ENCODE measurements around the gene CSPG5. TPM values are rescaled to one million over a fixed set of nuclear protein-coding genes. Genes with fewer than 3 reads are reported as not detected.

The CSPG5 gene, protein sequence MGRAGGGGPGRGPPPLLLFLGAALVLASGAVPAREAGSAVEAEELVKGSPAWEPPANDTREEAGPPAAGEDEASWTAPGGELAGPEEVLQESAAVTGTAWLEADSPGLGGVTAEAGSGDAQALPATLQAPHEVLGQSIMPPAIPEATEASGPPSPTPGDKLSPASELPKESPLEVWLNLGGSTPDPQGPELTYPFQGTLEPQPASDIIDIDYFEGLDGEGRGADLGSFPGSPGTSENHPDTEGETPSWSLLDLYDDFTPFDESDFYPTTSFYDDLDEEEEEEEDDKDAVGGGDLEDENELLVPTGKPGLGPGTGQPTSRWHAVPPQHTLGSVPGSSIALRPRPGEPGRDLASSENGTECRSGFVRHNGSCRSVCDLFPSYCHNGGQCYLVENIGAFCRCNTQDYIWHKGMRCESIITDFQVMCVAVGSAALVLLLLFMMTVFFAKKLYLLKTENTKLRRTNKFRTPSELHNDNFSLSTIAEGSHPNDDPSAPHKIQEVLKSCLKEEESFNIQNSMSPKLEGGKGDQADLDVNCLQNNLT
- total RNA-seq, result 0.09 TPM
- polyA plus RNA-seq, result 0.25 TPM
- long read RNA-seq, donor 1, result 0 reads
- long read RNA-seq, donor 2, result 0 reads
- long read RNA-seq, donor 3, result 0 reads
- long read RNA-seq, donor 4, result 0 reads
- long read RNA-seq, donor 5, result 0 reads
- long read RNA-seq, donor 6, result 0 reads
- long read RNA-seq, donor 7, result 0 reads
- long read RNA-seq, donor 8, result 0 reads
- long read RNA-seq, donor 9, result 0 reads
- long read RNA-seq, donor 10, result 0 reads

DNA sequence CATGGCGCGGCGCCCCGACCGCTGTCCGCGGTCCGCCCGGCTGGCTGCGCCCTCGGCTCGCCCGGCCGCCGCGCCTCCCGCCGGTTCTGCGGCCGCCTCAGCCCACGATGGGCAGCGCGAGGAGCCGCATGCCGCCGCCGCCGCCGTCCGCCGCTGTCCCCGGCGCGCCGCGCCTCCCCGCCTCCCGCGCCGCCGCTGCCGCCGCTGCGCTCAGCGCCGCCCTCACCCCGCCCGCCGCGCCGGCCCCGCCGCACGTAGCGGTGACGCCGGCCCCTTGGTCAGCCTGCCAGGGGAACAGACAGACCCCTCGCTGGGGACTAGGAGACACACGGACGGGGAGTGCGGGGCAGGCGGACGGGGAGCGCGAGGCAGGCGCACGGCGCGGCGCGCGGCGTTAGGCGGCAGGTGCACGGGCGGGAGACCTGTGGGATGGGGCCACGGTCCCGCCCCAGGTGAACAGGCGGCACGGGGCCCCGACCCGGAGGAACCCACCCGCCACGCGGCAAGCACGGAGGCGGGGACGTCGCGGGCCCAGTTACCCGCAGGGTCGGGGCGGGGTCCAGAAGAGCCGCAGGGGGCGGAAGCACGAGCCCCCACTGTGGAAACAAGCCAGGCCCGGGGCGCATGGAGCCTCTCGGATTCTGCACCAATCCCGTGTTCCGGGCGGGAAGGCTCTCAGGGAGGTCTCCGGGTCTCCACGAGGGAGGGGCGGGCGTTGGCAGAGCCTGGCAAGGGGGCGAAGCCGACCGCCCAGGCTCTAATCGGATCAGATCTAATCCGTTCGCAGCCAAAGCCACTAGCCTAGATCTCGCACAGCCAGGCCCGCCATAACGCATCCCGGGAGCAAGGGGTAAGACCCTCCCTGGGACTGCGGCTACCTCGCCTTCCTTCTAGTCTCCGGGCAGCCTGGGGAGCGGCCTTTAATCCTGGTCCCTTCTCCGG, at the start of gene CSPG5:
Gene CSPG5 (minus strand): TSS at position 175 of the 942 bp plus-strand sequence. CDS start 172 bp downstream, at position 3.
- H3K27ac ChIP-seq (ENCODE audit: low read depth in 1 of 2, low read length in 1 of 2), result no peak within 1 kb of the TSS
- H3K4me3 ChIP-seq (ENCODE audit: low read length in 2 of 2), result peak within 1 kb of the TSS in 1 of 2 donors; percentile 67
- peaks cover 43 to 72% of the 10 kb centered on the region in 2 donors for H3K27me3 ChIP-seq (ENCODE audit: control insufficient read depth in 2 of 2, insufficient read depth in 1 of 2, low read length in 1 of 2)
- 5% methylated on average over 121 of the region's 121 CpGs for WGBS
- peaks cover 6 to 17% of the 10 kb centered on the region in 2 donors for H3K4me1 ChIP-seq (ENCODE audit: control insufficient read depth in 2 of 2, insufficient read depth in 2 of 2, low read length in 2 of 2)
- H3K9me3 ChIP-seq (ENCODE audit: control insufficient read depth in 2 of 2, insufficient read depth in 1 of 2, low read length in 1 of 2), result peaks cover 0 to 5% of the 10 kb centered on the region in 2 donors
- DNase-seq (ENCODE audit: low read depth in 6 of 9, low spot score in 9 of 9), result peak in 1 of 9 donors; percentile 15
- no peaks in the 10 kb centered on the region for H3K36me3 ChIP-seq (ENCODE audit: control insufficient read depth in 2 of 2, insufficient read depth in 2 of 2, low read length in 1 of 2)

DNA sequence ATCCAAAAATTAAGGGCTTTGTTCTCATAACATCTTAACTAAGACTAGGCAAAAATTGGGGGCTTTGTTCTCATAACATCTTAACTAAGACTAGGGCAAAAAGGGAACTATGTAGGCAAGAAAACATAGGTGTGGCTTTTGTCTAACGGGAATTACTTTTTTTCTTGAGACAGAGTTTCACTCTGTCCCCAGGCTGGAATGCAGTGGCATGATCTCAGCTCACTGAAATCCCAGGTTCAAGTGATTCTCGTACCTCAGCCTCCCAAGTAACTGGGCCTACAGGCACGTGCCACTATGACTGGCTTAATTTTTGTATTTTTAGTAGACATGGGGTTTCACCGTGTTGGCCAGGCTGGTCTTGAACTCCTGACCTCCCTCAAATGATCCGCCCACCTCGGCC, 49.8 kb upstream of the CSPG5 start:
- WGBS, result 98% methylated on average over 6 of the region's 6 CpGs
- H3K4me1 ChIP-seq (ENCODE audit: control insufficient read depth in 2 of 2, insufficient read depth in 2 of 2, low read length in 2 of 2), result no peaks in the 10 kb centered on the region
- no peak for DNase-seq (ENCODE audit: low read depth in 6 of 9, low spot score in 9 of 9)
- H3K9me3 ChIP-seq (ENCODE audit: control insufficient read depth in 2 of 2, insufficient read depth in 1 of 2, low read length in 1 of 2), result no peaks in the 10 kb centered on the region
- H3K36me3 ChIP-seq (ENCODE audit: control insufficient read depth in 2 of 2, insufficient read depth in 2 of 2, low read length in 1 of 2), result peaks cover 36 to 80% of the 10 kb centered on the region in 2 donors
- no peak overlapping the region for H3K27ac ChIP-seq (ENCODE audit: low read depth in 1 of 2, low read length in 1 of 2)
- H3K4me3 ChIP-seq (ENCODE audit: low read length in 2 of 2), result no peak overlapping the region
- no peaks in the 10 kb centered on the region for H3K27me3 ChIP-seq (ENCODE audit: control insufficient read depth in 2 of 2, insufficient read depth in 1 of 2, low read length in 1 of 2)

DNA sequence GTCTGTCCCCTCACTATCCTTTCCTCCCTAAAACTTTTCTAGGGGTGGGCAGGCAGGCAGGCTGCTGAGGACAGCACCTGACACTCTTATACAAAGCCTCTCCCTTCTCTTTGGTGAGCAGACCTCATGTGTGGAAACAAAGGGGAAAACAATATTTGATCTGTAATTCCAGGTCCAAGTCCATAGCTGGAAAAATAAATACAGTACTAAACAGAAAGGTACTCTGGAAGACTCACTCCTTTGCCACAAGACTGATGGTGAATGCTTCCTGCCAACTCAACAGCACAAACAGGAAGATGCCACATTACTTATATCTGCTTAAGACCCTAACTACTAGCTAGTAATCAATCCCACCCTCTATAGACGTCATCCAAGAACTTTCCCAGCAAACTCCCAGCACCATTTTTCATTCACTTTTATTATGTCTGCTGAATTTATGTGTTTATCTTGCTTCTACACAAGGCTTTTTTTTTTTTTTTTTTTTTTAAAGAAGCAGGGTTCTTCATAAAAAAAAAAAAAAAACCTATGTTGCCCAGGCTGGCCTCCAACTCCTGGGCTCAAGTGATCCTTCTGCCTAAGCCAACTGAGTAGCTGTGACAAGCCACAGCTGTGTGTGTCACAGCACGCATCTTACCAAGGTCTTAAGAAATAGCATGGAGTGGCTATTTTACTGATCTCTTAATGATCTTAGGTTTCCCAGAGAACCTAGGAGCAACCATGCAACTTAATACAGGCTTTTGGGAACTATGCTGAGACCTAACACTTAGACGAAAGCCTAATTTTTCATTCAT, 44.2 kb upstream of the CSPG5 start:
- Histone ChIP-seq H3K4me1 (ENCODE audit: control insufficient read depth in 2 of 2, insufficient read depth in 2 of 2, low read length in 2 of 2) (no peaks in the 10 kb centered on the region), H3K4me3 (ENCODE audit: low read length in 2 of 2) (no peak overlapping the region), H3K36me3 (ENCODE audit: control insufficient read depth in 2 of 2, insufficient read depth in 2 of 2, low read length in 1 of 2) (peaks cover 44 to 82% of the 10 kb centered on the region in 2 donors), H3K27me3 (ENCODE audit: control insufficient read depth in 2 of 2, insufficient read depth in 1 of 2, low read length in 1 of 2) (no peaks in the 10 kb centered on the region), H3K27ac (ENCODE audit: low read depth in 1 of 2, low read length in 1 of 2) (no peak overlapping the region), H3K9me3 (ENCODE audit: control insufficient read depth in 2 of 2, insufficient read depth in 1 of 2, low read length in 1 of 2) (no peaks in the 10 kb centered on the region)
- WGBS, result 98% methylated on average over 3 of the region's 3 CpGs
- DNase-seq (ENCODE audit: low read depth in 6 of 9, low spot score in 9 of 9), result no peak

DNA sequence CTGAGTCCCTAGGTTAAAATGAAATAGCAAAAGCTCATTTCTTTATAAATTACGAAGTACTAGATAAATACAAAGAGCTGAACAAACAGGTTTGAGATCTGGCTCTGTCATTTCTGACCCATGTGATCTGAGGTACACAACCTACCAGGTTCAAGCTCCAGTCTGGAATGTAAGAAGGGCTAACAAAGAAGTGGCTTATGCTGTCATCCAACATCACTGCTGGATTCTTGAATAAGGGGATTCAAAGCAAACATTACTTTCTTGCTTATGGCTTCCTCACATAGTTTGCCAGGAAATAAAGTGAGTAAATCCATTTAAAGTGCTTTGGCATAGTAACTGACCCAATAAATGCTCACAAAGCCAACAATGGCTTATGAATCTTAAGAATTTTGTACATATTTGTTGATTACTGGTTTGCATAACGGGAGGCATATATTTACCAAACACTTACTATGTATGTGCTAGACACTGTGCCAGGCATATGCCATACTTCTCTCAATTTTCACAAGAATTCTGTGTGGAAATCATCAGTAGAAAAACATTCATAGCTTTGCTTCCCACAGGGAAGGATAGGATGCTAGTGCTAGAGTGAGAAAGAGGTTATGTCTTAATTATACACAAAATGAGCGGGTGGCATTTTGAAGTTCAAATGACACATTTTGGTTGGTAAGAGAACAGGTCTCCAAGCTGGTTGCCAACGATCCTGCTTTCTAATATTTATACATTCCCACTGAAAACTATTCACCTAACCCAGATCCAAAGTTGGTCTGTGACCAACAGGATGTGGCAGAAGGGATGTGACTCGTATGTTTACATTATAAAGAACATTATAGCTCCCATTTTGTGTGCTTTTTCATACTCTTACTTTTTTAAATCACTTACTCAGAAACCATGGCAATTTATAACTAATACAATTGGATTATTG, 38.7 kb upstream of the CSPG5 start:
- Histone ChIP-seq H3K27ac (ENCODE audit: low read depth in 1 of 2, low read length in 1 of 2) (no peak overlapping the region), H3K4me1 (ENCODE audit: control insufficient read depth in 2 of 2, insufficient read depth in 2 of 2, low read length in 2 of 2) (peaks cover 3 to 19% of the 10 kb centered on the region in 2 donors), H3K4me3 (ENCODE audit: low read length in 2 of 2) (no peak overlapping the region), H3K36me3 (ENCODE audit: control insufficient read depth in 2 of 2, insufficient read depth in 2 of 2, low read length in 1 of 2) (peaks cover 41 to 78% of the 10 kb centered on the region in 2 donors), H3K27me3 (ENCODE audit: control insufficient read depth in 2 of 2, insufficient read depth in 1 of 2, low read length in 1 of 2) (no peaks in the 10 kb centered on the region), H3K9me3 (ENCODE audit: control insufficient read depth in 2 of 2, insufficient read depth in 1 of 2, low read length in 1 of 2) (no peaks in the 10 kb centered on the region)
- 87% methylated on average over 5 of the region's 5 CpGs for WGBS
- DNase-seq (ENCODE audit: low read depth in 6 of 9, low spot score in 9 of 9), result no peak

DNA sequence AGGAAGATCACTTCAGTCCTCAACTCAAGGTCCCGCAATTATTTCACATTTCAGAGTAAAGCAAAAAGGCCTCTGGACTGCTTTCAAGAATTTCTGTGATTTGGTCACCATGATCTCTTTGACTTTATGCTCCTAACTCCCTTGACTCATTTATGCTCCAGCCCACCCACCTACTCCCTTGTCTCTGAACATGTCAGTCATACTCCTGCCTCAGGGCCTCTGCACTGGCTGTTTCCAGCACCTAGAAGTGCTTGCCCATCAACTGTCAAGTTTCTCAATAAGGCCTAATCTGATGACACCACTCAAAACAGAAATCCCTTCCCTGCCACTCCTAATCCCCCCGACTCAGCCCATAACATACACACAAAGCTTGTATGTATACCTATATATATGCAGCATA, 36.1 kb upstream of the CSPG5 start:
- DNase-seq (ENCODE audit: low read depth in 6 of 9, low spot score in 9 of 9), result no peak
- Histone ChIP-seq H3K27ac (ENCODE audit: low read depth in 1 of 2, low read length in 1 of 2) (peak overlapping the region in 1 of 2 donors; percentile 88), H3K36me3 (ENCODE audit: control insufficient read depth in 2 of 2, insufficient read depth in 2 of 2, low read length in 1 of 2) (peaks cover 43 to 75% of the 10 kb centered on the region in 2 donors), H3K9me3 (ENCODE audit: control insufficient read depth in 2 of 2, insufficient read depth in 1 of 2, low read length in 1 of 2) (no peaks in the 10 kb centered on the region), H3K4me1 (ENCODE audit: control insufficient read depth in 2 of 2, insufficient read depth in 2 of 2, low read length in 2 of 2) (peaks cover 3 to 20% of the 10 kb centered on the region in 2 donors), H3K27me3 (ENCODE audit: control insufficient read depth in 2 of 2, insufficient read depth in 1 of 2, low read length in 1 of 2) (no peaks in the 10 kb centered on the region), H3K4me3 (ENCODE audit: low read length in 2 of 2) (no peak overlapping the region)
- WGBS, result 97% methylated on average over 2 of the region's 2 CpGs

DNA sequence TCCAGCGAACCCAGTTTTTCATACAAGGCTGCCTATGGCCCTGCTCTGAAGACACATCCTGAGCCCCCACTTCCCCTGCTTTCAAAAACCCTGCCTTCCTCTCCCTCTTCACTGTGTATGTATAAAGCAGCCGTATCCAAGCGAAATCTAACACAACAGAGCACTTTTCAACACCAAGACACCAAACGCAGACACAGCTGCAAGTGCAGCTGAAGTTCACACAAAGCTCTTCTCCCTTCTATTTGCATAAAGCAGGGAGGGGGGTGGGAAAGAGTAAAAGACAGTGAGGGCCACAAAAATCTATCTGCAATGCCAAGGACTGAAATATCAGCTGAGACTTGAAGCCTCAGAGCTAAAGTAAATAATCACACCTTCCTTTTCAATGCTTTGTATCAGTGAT, 35.1 kb upstream of the CSPG5 start:
- H3K27ac ChIP-seq (ENCODE audit: low read depth in 1 of 2, low read length in 1 of 2), result peak overlapping the region in 1 of 2 donors; percentile 88
- 79% methylated on average over 4 of the region's 4 CpGs for WGBS

DNA sequence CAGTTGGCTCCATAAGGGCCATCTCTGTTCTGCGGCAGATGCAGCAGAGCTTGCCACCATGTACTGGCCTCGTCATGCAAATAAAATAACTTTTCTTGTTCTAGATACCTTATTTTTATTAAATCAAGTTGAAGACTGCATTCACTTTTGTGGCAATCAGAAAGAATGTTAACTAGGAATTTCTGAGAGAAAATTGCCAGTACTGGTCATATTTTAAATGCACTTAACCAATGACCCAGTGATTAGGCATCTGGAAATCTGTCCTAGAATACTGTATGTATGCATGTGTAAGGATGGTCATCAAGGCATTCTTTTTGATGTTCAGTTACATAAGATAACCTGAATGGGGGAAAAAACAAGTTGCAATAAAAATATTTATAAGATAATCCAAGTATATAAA, 34.2 kb upstream of the CSPG5 start:
- H3K36me3 ChIP-seq (ENCODE audit: control insufficient read depth in 2 of 2, insufficient read depth in 2 of 2, low read length in 1 of 2), result peaks cover 37 to 74% of the 10 kb centered on the region in 2 donors
- WGBS, result 99% methylated on average over 2 of the region's 2 CpGs

More for the DNA sequence above, 35.1 kb upstream of the CSPG5 start:
- Histone ChIP-seq H3K4me1 (ENCODE audit: control insufficient read depth in 2 of 2, insufficient read depth in 2 of 2, low read length in 2 of 2) (peaks cover 3 to 20% of the 10 kb centered on the region in 2 donors), H3K27me3 (ENCODE audit: control insufficient read depth in 2 of 2, insufficient read depth in 1 of 2, low read length in 1 of 2) (no peaks in the 10 kb centered on the region), H3K9me3 (ENCODE audit: control insufficient read depth in 2 of 2, insufficient read depth in 1 of 2, low read length in 1 of 2) (no peaks in the 10 kb centered on the region), H3K36me3 (ENCODE audit: control insufficient read depth in 2 of 2, insufficient read depth in 2 of 2, low read length in 1 of 2) (peaks cover 37 to 74% of the 10 kb centered on the region in 2 donors), H3K4me3 (ENCODE audit: low read length in 2 of 2) (no peak overlapping the region)
- DNase-seq (ENCODE audit: low read depth in 6 of 9, low spot score in 9 of 9), result peak; percentile 14 to 80 (median 53)

More for the DNA sequence above, 34.2 kb upstream of the CSPG5 start:
- H3K27ac ChIP-seq (ENCODE audit: low read depth in 1 of 2, low read length in 1 of 2), result peak overlapping the region in 1 of 2 donors; percentile 88
- no peak overlapping the region for H3K4me3 ChIP-seq (ENCODE audit: low read length in 2 of 2)
- no peak for DNase-seq (ENCODE audit: low read depth in 6 of 9, low spot score in 9 of 9)
- H3K9me3 ChIP-seq (ENCODE audit: control insufficient read depth in 2 of 2, insufficient read depth in 1 of 2, low read length in 1 of 2), result no peaks in the 10 kb centered on the region
- peaks cover 3 to 20% of the 10 kb centered on the region in 2 donors for H3K4me1 ChIP-seq (ENCODE audit: control insufficient read depth in 2 of 2, insufficient read depth in 2 of 2, low read length in 2 of 2)
- no peaks in the 10 kb centered on the region for H3K27me3 ChIP-seq (ENCODE audit: control insufficient read depth in 2 of 2, insufficient read depth in 1 of 2, low read length in 1 of 2)

Data from thymus (tissue), 14 donors.